GM21423 (cell line): ENCODE measurements around the gene RBM19.

Experiments used
- ATAC-seq: cut with Tn5 transposase; IDR thresholded peaks from one replicate; pipeline ENCODE4 v1.9.1; 2021; ENCODE audit warnings: mild to moderate bottlenecking, moderate library complexity; ENCODE audit not compliant: unreplicated experiment

RBM19 gene

DNA sequence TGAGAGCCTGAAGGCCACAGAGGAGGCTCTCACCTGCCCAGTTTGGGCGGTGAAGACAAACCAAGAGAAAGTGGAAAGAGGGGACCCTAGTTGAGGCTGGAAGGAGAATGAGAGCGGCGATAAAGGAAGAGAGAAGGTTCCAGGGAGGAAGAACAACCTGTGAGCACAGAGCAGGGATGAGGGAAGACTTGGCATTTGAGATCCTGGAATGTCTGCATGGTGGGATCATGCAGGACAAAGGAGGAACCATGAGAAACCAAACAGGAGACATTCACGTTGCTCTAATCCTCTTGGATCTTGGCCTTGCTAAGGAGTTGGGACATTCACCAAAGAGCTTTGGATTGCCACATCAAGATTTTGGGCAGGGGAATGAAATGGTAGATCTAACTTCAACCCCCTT, 22.9 kb upstream of the RBM19 start:
- ATAC-seq: no peak

DNA sequence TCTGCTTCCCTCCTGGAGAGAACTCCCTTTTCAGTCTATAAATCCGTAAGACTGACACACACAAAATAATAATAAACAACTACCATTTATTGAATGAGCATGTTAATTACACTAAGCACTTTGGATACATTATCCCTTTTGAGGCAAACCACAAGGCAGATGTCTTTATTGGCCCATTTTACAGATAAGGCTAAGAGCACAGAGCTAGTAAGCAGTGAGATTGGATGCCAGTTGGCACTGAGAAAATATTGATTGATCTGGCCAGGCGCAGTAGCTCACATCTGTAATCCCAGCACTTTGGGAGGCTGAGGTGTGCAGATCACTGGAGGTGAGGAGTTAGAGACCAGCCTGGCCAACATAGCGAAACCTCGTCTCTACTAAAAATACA, 21.9 kb upstream of the RBM19 start:
- no peak for ATAC-seq

DNA sequence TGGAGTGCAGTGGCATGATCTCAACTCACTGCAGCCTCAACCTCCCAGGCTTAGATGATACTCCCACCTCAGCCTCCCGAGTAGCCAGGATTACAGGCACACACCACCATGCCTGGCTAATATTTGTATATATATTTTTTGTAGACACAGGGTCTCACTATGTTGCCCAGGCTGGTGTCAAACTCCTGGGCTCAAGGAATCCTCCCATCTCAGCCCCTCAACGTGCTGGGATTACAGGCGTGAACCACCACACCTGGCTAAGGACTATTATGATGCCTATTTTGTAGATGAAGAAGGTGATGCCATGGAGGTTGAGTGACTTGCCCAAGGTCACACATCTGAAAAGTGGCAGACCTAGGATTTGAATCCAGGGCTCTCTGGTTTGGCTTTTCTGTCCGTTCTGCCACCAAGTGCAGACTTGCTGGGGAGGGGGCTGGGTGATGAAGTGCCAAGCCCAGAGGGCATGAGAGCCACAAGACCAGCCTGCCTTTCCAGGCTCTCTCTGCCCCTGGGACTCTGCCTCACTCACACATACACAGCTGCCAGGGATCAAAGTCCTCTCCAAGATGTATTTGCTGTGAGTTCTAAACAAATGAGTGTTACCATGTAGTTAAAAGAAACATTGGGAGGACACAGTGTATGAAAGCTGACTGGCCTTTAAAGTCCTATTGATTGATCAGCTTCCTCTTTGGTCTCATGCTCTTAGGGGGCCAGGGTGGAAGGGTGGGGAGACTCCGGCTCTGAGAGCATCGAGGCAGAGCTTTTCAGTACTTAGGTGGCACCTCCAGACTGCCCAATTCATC, 21.3 kb upstream of the RBM19 start:
- no peak for ATAC-seq

DNA sequence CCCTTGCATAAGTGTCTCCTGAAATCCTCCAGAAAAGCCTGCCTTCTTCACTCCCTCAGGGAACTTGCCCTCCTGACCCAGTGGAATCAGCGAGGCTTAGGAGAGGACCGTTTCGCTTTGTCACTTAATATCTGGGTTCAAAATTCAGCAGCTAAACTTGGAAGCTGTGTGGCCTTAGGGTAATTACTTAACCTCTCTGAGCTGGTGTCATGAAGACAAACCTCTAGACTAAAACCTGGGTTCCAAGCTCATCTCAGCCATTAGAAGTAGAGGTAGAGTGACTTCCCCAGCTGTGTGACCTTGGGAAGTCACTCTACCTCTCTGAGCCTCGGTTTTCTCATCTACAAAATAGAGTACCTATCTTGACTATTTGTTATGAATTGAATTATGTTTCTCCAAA, 18.3 kb upstream of the RBM19 start:
- ATAC-seq: no peak

DNA sequence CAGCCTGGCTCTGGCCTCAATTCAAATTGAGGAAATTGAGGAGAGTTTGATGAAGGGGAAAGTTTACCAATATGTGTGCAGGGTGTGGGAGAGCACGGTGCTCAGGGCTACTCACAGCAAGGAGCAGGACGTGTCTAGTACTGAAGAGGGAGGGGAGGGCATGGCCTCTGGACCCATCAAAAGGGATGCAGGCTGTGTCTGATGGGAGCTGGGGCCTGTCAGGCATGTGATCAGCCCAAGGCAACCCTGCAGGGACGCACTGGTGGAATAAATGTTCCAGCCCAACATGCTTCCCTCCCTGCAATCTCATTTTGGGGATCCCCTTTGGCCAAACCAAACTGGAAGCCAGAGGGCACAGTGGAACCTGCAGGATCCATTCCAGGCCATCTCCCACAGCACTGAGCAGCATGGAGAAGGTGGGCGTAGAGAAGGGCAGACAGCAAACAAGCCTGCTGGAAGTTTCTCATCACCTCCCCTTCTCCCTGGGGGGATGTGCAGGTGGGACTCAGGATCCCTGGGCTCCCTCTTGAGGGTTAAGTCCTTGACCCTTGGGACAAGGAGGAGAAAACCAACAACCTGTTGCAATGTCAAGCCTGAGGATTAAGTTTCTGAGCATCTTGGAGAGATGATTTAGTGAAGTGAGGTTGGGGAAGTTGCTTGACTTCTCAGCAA, 17.8 kb upstream of the RBM19 start:
- no peak for ATAC-seq

DNA sequence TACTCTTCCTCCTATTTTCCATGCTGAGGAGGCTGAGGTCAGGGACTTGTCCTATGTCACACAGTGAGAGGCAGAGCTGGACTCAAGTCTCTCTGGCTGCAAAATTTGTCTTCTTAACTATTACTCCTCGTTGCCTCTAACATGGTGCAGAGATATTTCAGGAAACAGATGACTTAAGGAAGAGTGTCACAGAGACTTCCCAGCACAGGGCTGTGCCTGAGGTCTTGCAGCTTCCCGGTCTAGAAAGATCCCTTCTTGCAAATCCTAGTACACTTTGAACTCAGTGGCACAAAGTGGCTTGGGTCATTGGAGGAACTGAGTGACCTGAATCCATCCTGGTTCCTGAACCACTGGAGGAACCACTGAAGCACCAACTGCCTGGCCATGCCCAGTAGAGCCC, 17.1 kb upstream of the RBM19 start:
- ATAC-seq: no peak

DNA sequence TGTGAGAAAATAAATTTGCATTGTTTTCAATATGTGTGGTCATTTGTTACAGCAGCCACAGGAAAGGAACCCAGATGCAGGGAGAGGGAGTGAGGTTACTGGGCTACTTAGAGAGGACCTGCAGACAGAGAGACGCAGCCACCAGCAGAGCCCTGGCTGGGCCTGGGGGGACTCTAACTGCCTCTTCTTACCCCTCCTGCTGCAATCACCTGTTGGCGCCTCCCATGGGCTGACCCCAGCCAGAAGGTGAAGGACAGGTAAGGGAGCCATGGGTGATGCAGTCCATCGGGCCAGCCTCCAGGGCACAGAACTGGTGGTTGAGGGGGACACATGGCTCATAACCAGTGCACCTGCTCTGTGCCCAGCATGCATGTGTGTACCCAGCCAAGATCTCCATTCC, 15.8 kb upstream of the RBM19 start:
- ATAC-seq: no peak

DNA sequence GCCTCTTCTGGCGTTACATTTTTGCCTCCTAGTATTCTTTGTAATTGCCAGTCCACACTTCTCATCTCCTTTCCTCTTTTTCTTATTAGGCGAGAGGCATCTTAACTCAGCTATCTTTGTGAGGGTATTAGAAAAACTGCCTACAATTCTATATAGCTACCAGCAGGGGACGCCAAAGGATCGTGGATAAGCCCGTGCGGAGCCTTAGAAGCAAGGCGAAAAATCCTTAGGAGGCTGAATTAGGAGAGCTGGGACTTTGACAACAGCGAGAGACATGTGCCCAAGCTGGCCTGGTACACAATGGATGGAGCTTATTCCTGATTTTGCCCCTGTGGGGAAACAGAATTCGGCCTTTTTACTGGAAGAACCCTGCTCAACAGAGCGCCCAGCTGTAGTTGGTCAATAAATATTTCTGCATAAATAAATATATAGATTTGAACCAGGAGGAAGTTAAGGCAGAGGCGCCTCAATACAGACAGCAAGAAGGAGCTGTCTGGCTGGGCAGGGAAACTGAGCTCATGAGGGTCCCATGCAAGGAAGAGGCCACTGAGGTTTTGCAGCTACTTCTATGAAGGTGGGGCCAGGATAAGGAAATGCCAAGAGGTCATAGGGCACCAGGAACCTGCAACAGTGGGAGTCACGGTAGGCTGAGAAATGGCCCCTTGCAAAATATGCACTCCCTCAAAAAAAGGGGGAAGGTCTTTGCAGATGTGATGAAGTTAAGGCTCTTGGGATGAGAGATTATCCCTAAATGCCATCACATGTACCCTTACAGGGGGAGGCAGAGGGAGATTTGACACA, 14.6 kb upstream of the RBM19 start:
- no peak for ATAC-seq

DNA sequence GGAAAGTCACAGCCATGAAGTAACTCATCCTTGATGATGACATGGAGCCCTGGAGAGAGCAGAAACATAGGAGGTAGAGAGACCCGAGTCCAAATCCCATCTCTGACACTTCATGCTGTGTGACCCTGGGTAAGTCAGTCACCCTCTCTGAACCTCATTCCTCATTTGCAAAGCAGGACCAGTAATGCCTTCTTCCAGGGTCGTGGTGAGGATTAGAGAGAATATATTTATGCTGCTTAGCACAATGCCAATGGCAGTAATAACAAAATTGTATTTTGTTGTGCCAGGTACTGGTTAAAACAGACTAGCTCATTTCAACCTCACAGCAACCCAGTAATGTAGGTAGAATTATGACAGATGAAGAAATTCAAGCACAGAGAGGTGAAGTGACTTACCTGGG, 13.9 kb upstream of the RBM19 start:
- ATAC-seq: no peak

DNA sequence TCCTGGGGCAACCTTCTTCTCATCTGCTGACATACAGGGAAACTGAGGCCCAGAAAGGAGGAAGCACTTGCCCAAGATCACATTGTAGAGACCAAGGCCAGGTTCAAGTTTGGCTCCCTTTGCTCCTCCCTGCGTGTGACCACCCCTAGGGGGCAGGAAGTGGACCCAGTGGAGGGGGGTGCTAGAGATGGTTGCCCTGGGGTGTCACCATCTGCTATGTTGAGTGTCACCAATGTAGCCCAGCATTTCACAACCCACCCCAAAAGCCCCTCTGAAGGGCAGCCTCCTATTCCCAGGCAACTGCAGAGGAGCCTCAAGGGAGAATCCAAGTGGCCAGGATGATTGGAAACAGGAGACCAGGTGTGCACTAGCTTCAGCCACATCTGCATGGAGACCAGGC, 12.0 kb upstream of the RBM19 start:
- ATAC-seq: no peak

DNA sequence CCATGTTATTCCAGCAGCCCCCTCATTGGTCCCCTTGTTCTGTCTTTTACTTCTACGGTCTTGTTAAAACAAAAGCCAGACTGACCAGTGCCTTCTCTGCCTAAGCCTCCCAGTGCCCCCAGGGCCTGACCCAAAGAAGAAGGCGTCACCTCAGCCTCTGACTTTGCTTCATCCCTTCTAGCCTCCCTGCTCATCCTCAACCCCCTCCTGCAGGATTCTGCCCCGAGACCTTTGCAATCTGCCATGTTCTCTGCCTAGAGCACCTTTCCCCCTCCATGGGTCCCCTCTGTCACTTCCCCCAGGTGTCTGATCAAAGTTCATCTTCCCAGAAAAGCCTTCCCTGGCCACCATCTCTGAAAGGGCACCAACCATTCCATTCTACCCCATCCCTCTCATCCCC, 7.9 kb upstream of the RBM19 start:
- no peak for ATAC-seq

DNA sequence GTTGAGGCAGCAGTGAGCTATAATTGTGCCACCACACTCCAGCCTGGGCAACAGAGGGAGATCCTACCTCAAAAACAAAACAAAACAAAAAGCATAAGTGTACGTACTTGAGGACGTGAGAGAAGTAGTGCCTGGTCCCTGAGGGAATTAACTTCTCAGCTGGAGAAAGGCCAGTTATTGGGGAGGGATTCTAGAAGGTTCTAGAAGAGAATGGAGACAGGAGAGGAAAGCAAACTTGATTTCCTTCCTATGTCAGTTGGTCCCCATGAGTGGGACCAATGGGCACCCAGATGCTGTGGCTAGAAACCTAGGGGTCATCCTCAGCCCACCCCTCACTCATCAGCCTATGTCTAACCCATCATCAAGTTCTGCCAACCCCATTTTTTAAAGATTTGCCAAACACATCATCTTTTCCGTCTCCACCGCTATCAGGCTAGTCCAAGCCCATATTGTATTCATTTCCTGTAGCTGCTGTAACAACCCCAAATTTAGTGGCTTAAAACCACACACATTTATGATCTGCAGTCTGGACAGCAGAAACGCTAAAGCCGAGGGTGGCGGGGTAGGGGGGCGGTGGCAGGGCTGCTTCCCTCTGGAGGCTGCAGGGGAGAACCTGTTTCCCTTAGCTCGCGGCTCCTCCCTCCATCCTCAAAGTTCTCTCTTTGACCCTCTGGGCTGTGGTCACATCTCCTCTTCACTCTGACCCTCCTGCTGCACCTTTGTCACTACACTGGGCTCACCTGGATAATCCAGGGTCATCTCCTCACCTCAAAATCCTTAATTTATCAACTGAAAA, 7.2 kb upstream of the RBM19 start:
- no peak for ATAC-seq

DNA sequence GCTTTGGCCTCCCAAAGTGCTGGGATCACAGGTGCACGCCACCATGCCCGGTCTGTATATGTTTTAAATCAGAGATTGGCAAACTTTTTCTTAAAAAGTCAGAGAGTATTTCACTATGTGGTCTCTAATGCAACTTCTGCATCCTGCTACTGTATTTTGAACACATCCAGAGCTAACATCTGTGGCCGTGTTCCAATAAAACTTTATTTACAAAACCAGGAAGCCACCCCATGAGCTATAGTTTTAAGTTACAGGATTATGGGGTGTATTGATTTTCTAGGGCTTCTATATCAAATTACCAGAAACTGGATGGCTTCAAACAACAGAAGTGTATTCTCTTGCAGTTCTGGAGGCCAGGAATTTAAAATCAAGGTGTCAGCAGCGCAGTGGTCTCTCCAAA, 5.3 kb upstream of the RBM19 start:
- no peak for ATAC-seq

DNA sequence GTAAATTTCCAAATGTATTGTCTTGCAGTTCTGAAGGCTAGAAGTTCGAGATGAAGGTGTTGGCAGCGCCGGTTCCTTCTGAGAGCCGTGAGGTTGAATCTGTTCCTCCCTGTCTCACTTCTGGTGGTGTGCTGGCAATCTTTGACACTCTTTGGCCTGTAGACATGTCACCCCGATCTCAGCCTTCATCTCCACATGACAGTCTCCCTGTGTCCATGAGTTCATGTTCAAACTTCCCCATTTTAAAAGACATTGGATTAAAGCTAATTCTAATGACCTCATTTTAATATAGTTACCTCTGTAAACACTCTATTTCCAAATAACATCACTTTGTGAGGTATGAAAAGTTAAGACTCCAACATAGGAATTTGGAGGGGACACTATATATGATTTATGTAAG, 4.1 kb upstream of the RBM19 start:
- no peak for ATAC-seq

DNA sequence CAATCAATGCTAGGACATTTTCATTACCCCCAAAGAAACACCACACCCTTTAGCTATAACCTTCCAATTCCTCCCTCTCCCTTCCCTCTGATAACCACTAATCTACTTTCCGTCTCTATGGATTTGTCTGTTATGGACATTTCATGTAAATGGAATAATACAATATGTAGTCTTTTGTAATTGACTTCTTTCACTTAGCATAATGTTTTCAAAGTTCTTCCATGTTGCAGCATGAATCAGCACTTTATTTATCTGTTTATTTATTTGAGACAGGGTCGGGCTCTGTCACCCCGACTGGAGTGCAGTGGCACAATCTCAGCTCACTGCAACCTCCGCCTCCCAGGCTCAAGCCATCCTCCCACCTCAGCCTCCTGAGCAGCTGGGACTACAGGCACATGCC, 1.2 kb upstream of the RBM19 start:
- ATAC-seq: no peak

DNA sequence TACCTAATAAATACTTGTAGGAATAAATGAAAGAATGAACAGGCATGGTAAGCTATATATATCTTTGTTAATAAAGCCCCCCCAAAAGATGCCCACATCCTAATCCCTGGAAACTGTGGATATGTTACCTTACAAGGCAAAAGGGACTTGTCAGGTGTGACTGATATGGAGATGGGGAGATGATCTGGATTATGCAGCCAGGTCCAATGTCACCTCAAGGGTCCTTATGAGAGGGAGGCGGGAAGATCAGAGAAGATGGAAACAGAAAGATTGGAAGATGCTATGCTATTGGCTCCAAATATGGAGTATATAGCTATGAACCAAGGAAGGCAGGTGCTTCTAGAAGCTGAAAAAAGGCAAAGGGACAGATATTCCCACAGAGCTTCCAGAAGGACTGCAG, 3.4 kb downstream of the RBM19 start:
- ATAC-seq: no peak

DNA sequence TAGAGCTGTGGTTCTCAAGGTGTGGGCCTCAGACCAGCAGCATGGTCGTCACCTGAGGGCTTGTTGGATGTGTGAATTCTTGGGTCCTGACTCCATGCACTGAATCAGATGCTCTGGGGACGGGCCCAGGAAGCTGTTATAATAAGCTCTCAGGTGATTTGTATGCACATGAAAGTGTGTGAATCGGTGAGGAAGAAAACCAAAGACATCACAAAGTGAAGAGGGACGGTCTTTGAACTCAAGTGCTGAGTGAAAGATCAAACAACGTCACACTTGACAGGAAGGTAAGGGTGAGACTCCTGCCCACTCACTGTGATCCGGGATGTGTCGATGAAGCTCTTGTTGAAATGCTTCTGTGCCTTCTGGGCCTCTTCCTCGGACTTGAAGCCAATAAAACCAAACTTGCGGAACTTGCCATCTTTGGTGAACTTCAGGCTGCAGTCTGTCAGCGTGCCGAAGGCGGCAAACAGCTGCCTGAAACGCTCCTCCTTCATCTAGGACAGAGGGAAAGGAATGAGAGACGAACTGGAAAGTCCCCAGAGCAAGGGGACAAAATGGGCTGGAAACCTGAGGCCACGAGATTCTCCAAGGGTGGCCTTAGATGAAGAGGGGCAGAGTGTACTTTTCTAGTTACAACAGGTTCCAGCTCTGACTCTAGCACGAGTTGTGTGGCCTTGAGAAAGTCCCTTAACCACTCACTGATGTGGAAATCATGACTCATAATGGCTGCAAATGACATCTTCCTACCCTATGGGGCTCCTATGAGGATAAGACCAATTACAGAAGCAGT, 4.0 kb downstream of the RBM19 start:
- ATAC-seq: no peak

DNA sequence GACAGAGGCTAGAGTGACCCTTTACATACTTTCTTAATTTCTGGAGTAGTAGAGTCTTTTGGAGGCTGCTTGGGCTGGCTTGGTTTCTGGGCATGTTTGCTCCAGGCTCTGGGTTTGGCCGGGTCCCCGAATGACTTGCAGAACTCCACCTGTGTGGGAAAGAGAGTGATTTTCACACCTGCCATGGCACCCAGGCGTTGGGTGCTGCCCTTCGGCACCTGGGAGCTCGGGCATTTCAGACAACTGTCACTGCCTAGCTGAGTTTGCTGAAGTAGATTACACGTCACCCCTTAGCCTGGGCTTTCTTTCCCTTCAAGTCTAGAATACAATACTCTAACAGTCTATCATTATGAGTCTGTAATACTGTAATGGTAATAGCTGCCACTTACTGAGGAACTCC, 6.1 kb downstream of the RBM19 start:
- ATAC-seq: no peak

DNA sequence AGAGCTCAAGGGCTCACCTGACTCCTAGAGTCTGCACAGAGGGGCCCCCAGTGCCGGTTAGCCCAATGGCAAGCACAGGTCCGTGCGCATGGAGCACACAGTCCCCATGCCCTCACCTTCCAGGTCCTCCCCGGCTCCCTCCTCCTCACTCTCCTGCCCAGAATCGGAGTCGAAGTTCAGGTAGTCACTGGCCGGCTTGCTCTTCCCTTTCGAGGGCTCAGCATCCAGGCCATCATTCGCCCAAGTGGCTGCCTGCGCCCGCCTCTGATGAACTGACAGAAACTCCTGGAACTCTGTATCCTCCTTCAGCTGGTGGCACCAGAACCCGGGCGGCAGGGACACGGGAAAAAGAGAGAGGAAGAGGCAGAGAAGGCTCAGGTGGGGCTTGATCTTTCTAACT, 7.0 kb downstream of the RBM19 start:
- ATAC-seq: no peak

DNA sequence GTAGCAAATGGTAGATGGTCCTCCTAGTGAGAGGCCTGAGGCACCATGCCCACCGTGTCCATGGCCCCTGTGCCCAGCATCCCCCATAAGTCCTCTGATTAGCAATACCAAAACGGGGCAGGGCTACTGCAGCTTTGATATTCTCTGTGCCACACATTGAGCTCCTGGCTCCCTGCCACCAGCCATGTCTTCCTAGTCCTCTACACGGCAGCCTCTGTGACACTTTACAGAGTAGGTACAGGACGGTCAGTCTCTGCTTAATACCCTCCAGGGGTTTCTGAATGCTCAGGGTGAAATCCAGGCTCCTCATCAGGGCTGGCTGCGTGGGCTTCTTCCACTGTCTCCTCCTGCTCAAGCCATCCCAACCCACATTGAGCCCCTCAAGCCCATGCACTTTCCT, 8.0 kb downstream of the RBM19 start:
- ATAC-seq: no peak
